A549 (cell line): ENCODE measurements around the gene DCLK1. TPM values are rescaled to one million over a fixed set of nuclear protein-coding genes. Genes with fewer than 3 reads are reported as not detected.

Experiments used
- ATAC-seq, 2 experiments: fragments of 200-7000 bp in 1 of 2; fragments of >200 bp in 1 of 2; cut with Nextera tagmentation in 1 of 2; cut with Tn5 transposase in 1 of 2; 3 replicates each; pipeline versions ENCODE4 v1.8.0 to v1.9.1; 2018 to 2020; ENCODE audit warnings: mild to moderate bottlenecking in 1 of 2, moderate library complexity in 1 of 2
- CTCF ChIA-PET: fragments of 300-600 bp; sonication (Branson Sonifier 250); formaldehyde crosslinking; extraction: SDS; loops from one replicate; lab custom pipeline; 2021; ENCODE audit warnings: antibody characterized with exemption, inconsistent platforms; lab: Yijun Ruan, JAX
- POLR2A ChIA-PET: fragments of 350-600 bp; formaldehyde crosslinking; extraction: SDS; loops from one replicate; lab custom pipeline; 2021; ENCODE audit warnings: antibody characterized with exemption, inconsistent platforms; lab: Yijun Ruan, JAX
- DNase-seq, 2 experiments: peaks; one replicate each; pipeline versions ENCODE4 v3.0.0 to v3.0.0-alpha.2; 2011 to 2016; ENCODE audit warnings: low read depth in 1 of 2, low spot score in 1 of 2
- FAIRE-seq: peaks from 2 replicates; lab custom pipeline; 2011; peaks lifted over from hg19 to GRCh38; lab: Jason Lieb, UNC
- H3K27ac ChIP-seq, 2 experiments: fragments of >200 bp; sonication (Bioruptor Twin); formaldehyde crosslinking; 3 replicates each; pipeline ENCODE4 v1.5.1; 2016 to 2017
- H3K4me1 ChIP-seq: fragments of >200 bp; sonication (Bioruptor Twin); formaldehyde crosslinking; 3 replicates; pipeline ENCODE4 v1.6.1; 2016
- H3K4me2 ChIP-seq: fragments of >200 bp; sonication (Bioruptor Twin); formaldehyde crosslinking; 3 replicates; pipeline ENCODE4 v1.6.1; 2016
- H3K4me3 ChIP-seq: fragments of >200 bp; sonication (Bioruptor Twin); formaldehyde crosslinking; 3 replicates; pipeline ENCODE4 v1.5.1; 2016
- H3K9me3 ChIP-seq: fragments of >200 bp; sonication (Bioruptor Twin); formaldehyde crosslinking; 3 replicates; pipeline ENCODE4 v1.6.1; 2016
- BCL3 ChIP-seq: fragments of >200 bp; sonication (Bioruptor Twin); formaldehyde crosslinking; IDR thresholded peaks from 3 replicates; pipeline ENCODE4 v1.6.1; 2016
- BHLHE40 ChIP-seq: IDR thresholded peaks from 2 replicates; pipeline ENCODE4 v1.6.1; 2012; ENCODE audit warnings: low read depth, low read length, inconsistent platforms
- EHMT2 ChIP-seq: fragments of 200-600 bp; sonication (generic); IDR thresholded peaks from 2 replicates; pipeline ENCODE4 v1.6.1; 2016; ENCODE audit warnings: antibody characterized with exemption, low read depth, mild to moderate bottlenecking, moderate library complexity
- ESRRA ChIP-seq: fragments of 150-350 bp; IDR thresholded peaks from 2 replicates; pipeline ENCODE4 v1.6.1; 2014; ENCODE audit warnings: mild to moderate bottlenecking, low read length, borderline replicate concordance
- FOSL2 ChIP-seq, 2 experiments: fragments of 450-650 bp in 1 of 2; fragments of >200 bp in 1 of 2; sonication (Bioruptor Twin) in 1 of 2; formaldehyde crosslinking; IDR thresholded peaks; 2 replicates each; pipeline versions ENCODE4 v1.5.0 to v1.6.1; 2016 to 2020; ENCODE audit warnings: mild to moderate bottlenecking in 1 of 2, moderate library complexity in 1 of 2
- FOXS1 ChIP-seq: fragments of 250-450 bp; sonication (Bioruptor Pico); IDR thresholded peaks from 2 replicates; pipeline ENCODE4 v1.5.0; 2020; ENCODE audit warnings: mild to moderate bottlenecking, moderate library complexity
- HOXA7 ChIP-seq: fragments of 250-450 bp; sonication (Bioruptor Pico); IDR thresholded peaks from 2 replicates; pipeline ENCODE4 v1.5.0; 2020; ENCODE audit warnings: mild to moderate bottlenecking, moderate library complexity
- HOXB13 ChIP-seq: fragments of 250-450 bp; sonication (Bioruptor Pico); IDR thresholded peaks from 2 replicates; pipeline ENCODE4 v1.5.0; 2020; ENCODE audit warnings: low read depth, mild to moderate bottlenecking, moderate library complexity
- JUN ChIP-seq, 2 experiments: fragments of >200 bp; sonication (Bioruptor Twin); formaldehyde crosslinking; IDR thresholded peaks; 2 replicates in 1 of 2; 3 replicates in 1 of 2; pipeline ENCODE4 v1.6.1; 2016 to 2017
- KDM1A ChIP-seq: fragments of 200-600 bp; sonication (generic); IDR thresholded peaks from 2 replicates; pipeline ENCODE4 v1.6.1; 2016; ENCODE audit warnings: low read depth, mild to moderate bottlenecking
- KDM5A ChIP-seq: fragments of 200-600 bp; sonication (generic); IDR thresholded peaks from 2 replicates; pipeline ENCODE4 v1.6.1; 2016; ENCODE audit warnings: antibody characterized with exemption, mild to moderate bottlenecking
- MAX ChIP-seq: IDR thresholded peaks from 2 replicates; pipeline ENCODE4 v1.6.1; 2012
- NPAS2 ChIP-seq: fragments of 250-450 bp; sonication (Bioruptor Pico); IDR thresholded peaks from 2 replicates; pipeline ENCODE4 v1.8.0; 2022; ENCODE audit warnings: mild to moderate bottlenecking, moderate library complexity, borderline replicate concordance
- PBX3 ChIP-seq: IDR thresholded peaks from 2 replicates; pipeline ENCODE4 v1.6.1; 2012
- RARB ChIP-seq: fragments of 250-450 bp; sonication (Bioruptor Pico); IDR thresholded peaks from 2 replicates; pipeline ENCODE4 v1.8.0; 2021; ENCODE audit warnings: mild to moderate bottlenecking, moderate library complexity
- RCOR1 ChIP-seq: fragments of 150-350 bp; IDR thresholded peaks from 2 replicates; pipeline ENCODE4 v1.6.1; 2014; ENCODE audit warnings: antibody characterized with exemption, low read length, low read depth
- SREBF2 ChIP-seq: fragments of 450-650 bp; IDR thresholded peaks from 2 replicates; pipeline ENCODE4 v1.6.1; 2014; ENCODE audit warnings: mild to moderate bottlenecking, moderate library complexity
- TFCP2L1 ChIP-seq: fragments of 250-450 bp; sonication (Bioruptor Pico); IDR thresholded peaks from 2 replicates; pipeline ENCODE4 v1.5.0; 2021; ENCODE audit warnings: mild to moderate bottlenecking
- USF2 ChIP-seq: fragments of 450-650 bp; IDR thresholded peaks from 2 replicates; pipeline ENCODE4 v1.6.1; 2014; ENCODE audit warnings: antibody characterized with exemption
- ZSCAN20 ChIP-seq: fragments of 250-450 bp; sonication (Bioruptor Pico); IDR thresholded peaks from 2 replicates; pipeline ENCODE4 v1.8.0; 2022; ENCODE audit warnings: mild to moderate bottlenecking, moderate library complexity
- WGBS: methylation state at CpG from one replicate; pipeline ENCODE4 v1.1.6; 2017; ENCODE audit errors: missing lambda C conversion rate; 5-methylcytosine and 5-hydroxymethylcytosine counted together
- polyA plus RNA-seq, 4 experiments: library from polyadenylated mRNA; depleted of rRNA in 3 of 4; stranded (reverse); fragments of >200 nt; fragmentation: RNase III in 1 of 4; extraction: RNeasy Plus Mini Kit Qiagen cat#74134 plus additional on column Dnase treatment in 1 of 4; gene quantifications; 2 replicates in 3 of 4; 3 replicates in 1 of 4; pipeline ENCODE4 v1.2.3, GENCODE V29; 2011 to 2017
- TF ChIP-seq, protein P1 (sequence below): fragments of 250-450 bp; sonication (Bioruptor Pico); IDR thresholded peaks from 2 replicates; pipeline ENCODE4 v1.5.0; 2020; ENCODE audit warnings: low read depth, mild to moderate bottlenecking, moderate library complexity
- TF ChIP-seq, protein P2 (sequence below): fragments of >200 bp; sonication (Bioruptor Twin); formaldehyde crosslinking; IDR thresholded peaks from 2 replicates; pipeline ENCODE4 v1.6.1; 2016

Gene DCLK1
- polyA plus RNA-seq, 2 of the 4 experiments (the other 2 are of a cell fraction) = 0.13 to 0.21 TPM

- no peak overlapping the region for H3K27ac ChIP-seq
- ATAC-seq (no peak), FAIRE-seq (no peak), DNase-seq (no peak)
- POLR2A ChIA-PET = no interaction called here
- CTCF ChIA-PET = no interaction called here
- no peak overlapping the region for H3K4me2 ChIP-seq
- no peaks in the 10 kb centered on the region for H3K9me3 ChIP-seq
- H3K4me3 ChIP-seq = no peak overlapping the region
- H3K4me1 ChIP-seq = no peaks in the 10 kb centered on the region
- WGBS = 63% methylated on average over 4 of the region's 4 CpGs
- TF ChIP-seq JUN (IDR thresholded peaks at IDR 0.05) = no peak
- TF ChIP-seq, protein P1, sequence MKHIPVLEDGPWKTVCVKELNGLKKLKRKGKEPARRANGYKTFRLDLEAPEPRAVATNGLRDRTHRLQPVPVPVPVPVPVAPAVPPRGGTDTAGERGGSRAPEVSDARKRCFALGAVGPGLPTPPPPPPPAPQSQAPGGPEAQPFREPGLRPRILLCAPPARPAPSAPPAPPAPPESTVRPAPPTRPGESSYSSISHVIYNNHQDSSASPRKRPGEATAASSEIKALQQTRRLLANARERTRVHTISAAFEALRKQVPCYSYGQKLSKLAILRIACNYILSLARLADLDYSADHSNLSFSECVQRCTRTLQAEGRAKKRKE = no peak
- TF ChIP-seq FOXS1 (CRISPR knock-in tag) = no peak
- TF ChIP-seq USF2 = no peak
- TF ChIP-seq EHMT2 = no peak
- TF ChIP-seq KDM5A = no peak
- TF ChIP-seq RARB (CRISPR knock-in tag) = no peak
- TF ChIP-seq BCL3 = no peak
- TF ChIP-seq SREBF2 = no peak
- no peak for TF ChIP-seq HOXB13 (CRISPR knock-in tag)
- TF ChIP-seq, all 56 proteins: peak for 0
Measured at GRCh38 chr13:35732565-35732964, 398.6 kb downstream of the DCLK1 start.

DNA sequence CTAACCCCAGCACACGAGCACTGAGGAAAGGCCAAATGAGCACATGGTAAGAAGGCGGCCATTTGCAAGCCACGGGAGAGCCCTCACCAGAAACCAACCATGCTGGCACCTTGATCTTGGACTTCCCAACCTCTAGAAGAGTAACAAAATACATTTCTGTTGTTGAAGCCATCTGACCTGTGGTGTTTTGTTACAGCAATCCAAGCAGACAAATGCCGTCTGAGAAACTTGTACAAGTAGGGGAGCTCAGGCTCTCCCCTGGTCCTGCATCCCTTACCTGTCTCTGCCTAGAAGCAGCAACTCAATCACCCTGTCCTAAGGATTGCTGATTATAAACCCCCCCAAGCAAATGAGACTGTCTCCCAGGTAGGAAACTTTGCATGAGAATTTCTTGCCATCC is 399.7 kb downstream of the DCLK1 start:
- no peak overlapping the region for H3K27ac ChIP-seq
- no peaks in the 10 kb centered on the region for H3K4me1 ChIP-seq
- DNase-seq = no peak
- TF ChIP-seq BHLHE40 (no peak), TFCP2L1 (CRISPR knock-in tag) (no peak), RCOR1 (no peak), ZSCAN20 (CRISPR knock-in tag) (no peak), FOSL2 (IDR thresholded peaks at IDR 0.05) (no peak), FOSL2 (CRISPR knock-in tag; IDR thresholded peaks at IDR 0.05) (no peak), NPAS2 (CRISPR knock-in tag) (no peak), EHMT2 (no peak), ESRRA (no peak)
- TF ChIP-seq, protein P2, sequence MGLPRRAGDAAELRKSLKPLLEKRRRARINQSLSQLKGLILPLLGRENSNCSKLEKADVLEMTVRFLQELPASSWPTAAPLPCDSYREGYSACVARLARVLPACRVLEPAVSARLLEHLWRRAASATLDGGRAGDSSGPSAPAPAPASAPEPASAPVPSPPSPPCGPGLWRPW = no peak
- WGBS = 56% methylated on average over 4 of the region's 4 CpGs
- H3K9me3 ChIP-seq = no peaks in the 10 kb centered on the region
- FAIRE-seq = no peak
- H3K4me3 ChIP-seq = no peak overlapping the region
- H3K4me2 ChIP-seq = no peak overlapping the region
- ATAC-seq = no peak
- ChIA-PET CTCF (no interaction called here), POLR2A (no interaction called here)

DNA sequence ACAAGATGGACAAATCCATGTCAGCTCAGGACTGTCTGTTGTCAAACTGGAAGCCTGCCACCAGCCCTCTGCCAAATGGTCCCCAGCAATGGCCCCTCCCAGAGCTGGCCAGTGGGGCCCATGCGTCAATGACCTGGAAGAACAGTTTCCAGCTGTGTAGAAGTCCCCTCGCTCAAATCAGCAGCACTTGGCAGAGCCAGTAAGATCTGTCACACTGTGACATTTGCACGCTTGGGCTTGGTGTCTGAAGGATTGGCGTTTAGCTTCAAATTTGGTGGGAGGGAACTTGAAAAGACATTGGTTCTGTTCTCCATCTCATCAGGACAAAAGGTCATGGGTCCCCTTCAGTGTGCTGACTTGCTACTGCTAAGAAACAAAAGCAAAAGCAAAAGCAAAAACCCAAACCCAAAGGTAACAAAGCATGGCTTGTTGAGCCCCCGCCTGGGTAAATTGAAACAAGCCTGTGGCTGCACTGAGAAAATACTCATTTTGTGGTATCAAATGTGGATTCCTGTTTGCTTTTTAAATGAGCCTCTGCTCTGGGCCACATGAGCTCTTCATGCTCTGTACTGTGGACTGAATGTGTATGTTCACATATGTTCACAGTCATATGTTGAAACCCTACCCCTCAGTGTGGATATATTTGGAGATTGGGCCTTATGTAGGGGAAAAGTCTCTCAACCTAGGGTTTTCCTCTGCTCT is 401.1 kb downstream of the DCLK1 start:
- H3K9me3 ChIP-seq = no peaks in the 10 kb centered on the region
- TF ChIP-seq HOXA7 (CRISPR knock-in tag) (no peak), PBX3 (no peak), TFCP2L1 (CRISPR knock-in tag) (no peak), ESRRA (no peak), MAX (no peak), KDM1A (no peak)
- TF ChIP-seq, all 56 proteins: peak for 0
- CTCF ChIA-PET = interaction anchor here (1.2 to 1.7 kb wide), 2 partner anchors 9 to 11 kb away, joined by 3 to 5 read pairs; no protein-coding TSS in a partner anchor
- POLR2A ChIA-PET = no interaction called here
- Histone ChIP-seq H3K27ac (no peak overlapping the region), H3K4me3 (no peak overlapping the region), H3K4me1 (no peaks in the 10 kb centered on the region), H3K4me2 (no peak overlapping the region)
- 73% methylated on average over 5 of the region's 5 CpGs for WGBS
- no peak for DNase-seq
- no peak for ATAC-seq
- FAIRE-seq = no peak
